Amniotic stem cell (primary cell): ENCODE measurements around the gene AKAP13.

Experiments used
- DNase-seq: peaks from one replicate; lab custom pipeline; 2025; lab: John Stamatoyannopoulos, UW

Gene AKAP13

GRCh38 chr15:85753791-85754452 is 373.5 kb downstream of the AKAP13 start:
- DNase-seq, result no peak

GRCh38 chr15:85754989-85755388 is 374.6 kb downstream of the AKAP13 start:
- DNase-seq, result no peak

GRCh38 chr15:85755471-85755870 is 375.1 kb downstream of the AKAP13 start:
- DNase-seq, result no peak

- DNase-seq, result no peak
These were observed 375.5 kb downstream of the AKAP13 start for GRCh38 chr15:85755942-85756341.

- no peak for DNase-seq
These were observed 376.1 kb downstream of the AKAP13 start for GRCh38 chr15:85756411-85757072.

- DNase-seq, result no peak
These were observed 376.9 kb downstream of the AKAP13 start for GRCh38 chr15:85757073-85757938.

GRCh38 chr15:85757939-85758654 is 377.7 kb downstream of the AKAP13 start:
- DNase-seq, result no peak

GRCh38 chr15:85758655-85758978 is 378.2 kb downstream of the AKAP13 start:
- no peak for DNase-seq

GRCh38 chr15:85759376-85759775 is 379.0 kb downstream of the AKAP13 start:
- DNase-seq, result no peak

GRCh38 chr15:85760049-85760448 is 379.6 kb downstream of the AKAP13 start:
- DNase-seq, result no peak

- no peak for DNase-seq
These were observed 380.3 kb downstream of the AKAP13 start for GRCh38 chr15:85760531-85761371.

GRCh38 chr15:85761635-85762034 is 381.2 kb downstream of the AKAP13 start:
- no peak for DNase-seq

GRCh38 chr15:85762039-85762755 is 381.8 kb downstream of the AKAP13 start:
- no peak for DNase-seq

GRCh38 chr15:85762756-85763127 is 382.3 kb downstream of the AKAP13 start:
- no peak for DNase-seq

- no peak for DNase-seq
These were observed 382.8 kb downstream of the AKAP13 start for GRCh38 chr15:85763157-85763556.

- no peak for DNase-seq
These were observed 383.6 kb downstream of the AKAP13 start for GRCh38 chr15:85763673-85764633.

GRCh38 chr15:85764649-85765277 is 384.4 kb downstream of the AKAP13 start:
- no peak for DNase-seq

GRCh38 chr15:85766001-85766831 is 385.8 kb downstream of the AKAP13 start:
- no peak for DNase-seq
